Smooth muscle cell (in vitro differentiated cells): ENCODE measurements around the gene REN. TPM values are rescaled to one million over a fixed set of nuclear protein-coding genes. Genes with fewer than 3 reads are reported as not detected.
A peak's percentile ranks its signal among the peaks of the same experiment; 100 is the strongest.

Experiments used
- DNase-seq: peaks from one replicate; lab custom pipeline; 2025; ENCODE audit not compliant: unreplicated experiment; lab: John Stamatoyannopoulos, UW
- H2AFZ ChIP-seq: fragments of 200-600 bp; sonication (generic); 2 replicates; pipeline ENCODE4 v1.6.0; 2016; ENCODE audit warnings: antibody characterized with exemption, low read depth, mild to moderate bottlenecking
- H3F3A ChIP-seq: fragments of 200-600 bp; sonication (generic); 2 replicates; pipeline ENCODE4 v1.6.0; 2017; ENCODE audit warnings: antibody characterized with exemption, low read depth
- H3K27ac ChIP-seq: fragments of 200-600 bp; sonication (generic); 2 replicates; pipeline ENCODE4 v1.5.1; 2016; ENCODE audit warnings: low read depth, mild to moderate bottlenecking
- H3K27me3 ChIP-seq: fragments of 200-600 bp; sonication (generic); 2 replicates; pipeline ENCODE4 v1.6.1; 2016; ENCODE audit warnings: low read depth, mild to moderate bottlenecking
- H3K36me3 ChIP-seq: fragments of 200-600 bp; sonication (generic); 2 replicates; pipeline ENCODE4 v1.5.1; 2016; ENCODE audit warnings: low read depth
- H3K4me1 ChIP-seq: fragments of 200-600 bp; sonication (generic); 2 replicates; pipeline ENCODE4 v1.5.1; 2016; ENCODE audit warnings: low read depth
- H3K4me2 ChIP-seq: fragments of 200-600 bp; sonication (generic); 2 replicates; pipeline ENCODE4 v1.6.0; 2016; ENCODE audit warnings: mild to moderate bottlenecking
- H3K4me3 ChIP-seq: fragments of 200-600 bp; sonication (generic); 2 replicates; pipeline ENCODE4 v1.5.1; 2016; ENCODE audit warnings: mild to moderate bottlenecking
- H3K79me2 ChIP-seq: fragments of 200-600 bp; sonication (generic); 2 replicates; pipeline ENCODE4 v1.6.0; 2016; ENCODE audit warnings: low read depth, mild to moderate bottlenecking
- H3K9ac ChIP-seq: fragments of 200-600 bp; sonication (generic); 2 replicates; pipeline ENCODE4 v1.6.0; 2016; ENCODE audit warnings: low read depth
- H3K9me3 ChIP-seq: fragments of 200-600 bp; sonication (generic); replicated peaks from 2 replicates; pipeline ENCODE4 v1.5.1; 2016; ENCODE audit warnings: low read depth
- H4K20me1 ChIP-seq: fragments of 200-600 bp; sonication (generic); 2 replicates; pipeline ENCODE4 v1.6.0; 2016; ENCODE audit warnings: low read depth
- whole genome bisulfite sequencing: methylation state at CpG from one replicate; pipeline ENCODE4 v1.1.7; 2016; ENCODE audit warnings: low lambda C conversion rate; 5-methylcytosine and 5-hydroxymethylcytosine counted together
- polyA plus RNA-seq: library from polyadenylated mRNA; unstranded; fragments of >200 nt; fragmentation: Nextera tagmentation; extraction: Ambion mirVana; gene quantifications from 2 replicates; pipeline ENCODE4 v1.2.1, GENCODE V29; 2016
- total RNA-seq: library from RNA; depleted of rRNA; stranded (reverse); fragments of >200 nt; gene quantifications from 2 replicates; pipeline ENCODE4 v1.2.3, GENCODE V29; 2014
- TF ChIP-seq, protein P1 (sequence below): fragments of 200-600 bp; sonication (generic); IDR thresholded peaks from 2 replicates; pipeline ENCODE4 v1.5.1; 2017; ENCODE audit warnings: borderline replicate concordance, mild to moderate bottlenecking, antibody characterized with exemption; ENCODE audit not compliant: insufficient read depth, poor library complexity, severe bottlenecking

Gene REN
- total and polyA plus RNA-seq, 2 experiments from 2014 or later, result not detected

DNA sequence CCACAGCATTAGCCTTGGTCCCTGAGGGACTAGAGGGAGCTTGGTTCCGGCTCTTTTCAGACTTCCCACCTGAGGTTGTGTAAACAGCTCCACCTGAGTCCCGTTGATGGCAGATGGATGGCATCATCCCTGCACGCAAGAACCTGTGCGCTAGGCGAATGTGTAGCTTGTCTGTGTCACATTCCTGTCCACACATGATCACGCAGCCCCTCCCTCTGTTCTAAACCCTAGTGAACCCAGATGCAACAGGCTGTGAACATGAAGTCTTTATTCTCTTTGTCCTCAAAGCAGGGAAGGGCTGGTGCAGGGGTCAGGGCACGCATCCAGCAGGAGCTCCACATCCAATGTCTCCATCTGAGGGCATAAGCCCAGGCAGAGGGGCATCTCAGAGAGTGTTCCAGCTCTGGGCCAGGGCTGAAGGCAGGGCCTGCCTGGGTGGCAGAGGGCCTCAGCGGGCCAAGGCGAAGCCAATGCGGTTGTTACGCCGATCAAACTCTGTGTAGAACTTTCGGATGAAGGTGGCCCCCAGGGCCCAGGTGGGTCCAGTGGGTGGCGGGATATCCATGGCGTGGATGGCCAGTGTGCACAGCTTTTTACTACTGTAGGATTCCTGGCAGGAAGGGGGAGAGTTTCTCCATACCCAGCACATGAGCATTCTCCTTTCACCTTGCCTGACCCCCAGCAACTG lies 11.4 kb downstream of the REN start:
- H3K9me3 ChIP-seq, result no peaks in the 10 kb centered on the region

DNA sequence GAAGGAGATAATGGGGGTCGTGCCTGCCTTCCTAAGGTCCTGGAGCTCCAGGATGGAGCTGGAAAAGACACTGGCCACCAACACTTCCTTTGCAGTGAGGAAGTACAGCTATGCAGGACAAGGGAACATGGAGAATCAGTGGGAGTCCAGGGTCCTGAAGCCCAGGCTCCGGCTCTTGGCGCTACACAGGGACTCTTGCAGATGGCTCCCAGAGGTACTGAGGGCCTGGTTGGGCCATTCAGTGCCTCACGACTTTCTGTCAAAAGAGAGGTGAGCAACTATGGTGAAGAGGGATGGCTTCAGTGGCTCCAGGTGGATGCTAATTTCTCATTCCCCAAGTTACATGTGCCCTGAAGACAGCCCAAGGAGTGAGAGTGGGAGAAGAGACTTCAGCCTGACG lies 12.5 kb downstream of the REN start:
- Histone ChIP-seq H2AFZ (no peak overlapping the region), H3K4me3 (no peak overlapping the region), H3K36me3 (no peaks in the 10 kb centered on the region), H3K9ac (no peak overlapping the region), H3F3A (no peaks in the 10 kb centered on the region), H3K79me2 (no peaks in the 10 kb centered on the region), H3K27ac (no peak overlapping the region), H3K9me3 (no peaks in the 10 kb centered on the region), H3K4me2 (no peak overlapping the region), H4K20me1 (no peaks in the 10 kb centered on the region), H3K4me1 (no peaks in the 10 kb centered on the region), H3K27me3 (no peaks in the 10 kb centered on the region)
- no peak for DNase-seq
- TF ChIP-seq, protein P1, sequence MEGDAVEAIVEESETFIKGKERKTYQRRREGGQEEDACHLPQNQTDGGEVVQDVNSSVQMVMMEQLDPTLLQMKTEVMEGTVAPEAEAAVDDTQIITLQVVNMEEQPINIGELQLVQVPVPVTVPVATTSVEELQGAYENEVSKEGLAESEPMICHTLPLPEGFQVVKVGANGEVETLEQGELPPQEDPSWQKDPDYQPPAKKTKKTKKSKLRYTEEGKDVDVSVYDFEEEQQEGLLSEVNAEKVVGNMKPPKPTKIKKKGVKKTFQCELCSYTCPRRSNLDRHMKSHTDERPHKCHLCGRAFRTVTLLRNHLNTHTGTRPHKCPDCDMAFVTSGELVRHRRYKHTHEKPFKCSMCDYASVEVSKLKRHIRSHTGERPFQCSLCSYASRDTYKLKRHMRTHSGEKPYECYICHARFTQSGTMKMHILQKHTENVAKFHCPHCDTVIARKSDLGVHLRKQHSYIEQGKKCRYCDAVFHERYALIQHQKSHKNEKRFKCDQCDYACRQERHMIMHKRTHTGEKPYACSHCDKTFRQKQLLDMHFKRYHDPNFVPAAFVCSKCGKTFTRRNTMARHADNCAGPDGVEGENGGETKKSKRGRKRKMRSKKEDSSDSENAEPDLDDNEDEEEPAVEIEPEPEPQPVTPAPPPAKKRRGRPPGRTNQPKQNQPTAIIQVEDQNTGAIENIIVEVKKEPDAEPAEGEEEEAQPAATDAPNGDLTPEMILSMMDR, result no peak
- 93% methylated on average over 5 of the region's 5 CpGs for WGBS

More for the DNA sequence above, 11.4 kb downstream of the REN start:
- H2AFZ ChIP-seq, result no peak overlapping the region
- H3K27ac ChIP-seq, result no peak overlapping the region
- no peak overlapping the region for H3K4me3 ChIP-seq
- no peak overlapping the region for H3K4me2 ChIP-seq
- 92% methylated on average over 15 of the region's 15 CpGs for WGBS
- no peaks in the 10 kb centered on the region for H3K36me3 ChIP-seq
- H3K27me3 ChIP-seq, result no peaks in the 10 kb centered on the region
- TF ChIP-seq, protein P1, result no peak
- DNase-seq, result no peak
- H3K79me2 ChIP-seq, result no peaks in the 10 kb centered on the region
- no peaks in the 10 kb centered on the region for H4K20me1 ChIP-seq
- H3K9ac ChIP-seq, result no peak overlapping the region
- H3F3A ChIP-seq, result no peaks in the 10 kb centered on the region
- H3K4me1 ChIP-seq, result no peaks in the 10 kb centered on the region

DNA sequence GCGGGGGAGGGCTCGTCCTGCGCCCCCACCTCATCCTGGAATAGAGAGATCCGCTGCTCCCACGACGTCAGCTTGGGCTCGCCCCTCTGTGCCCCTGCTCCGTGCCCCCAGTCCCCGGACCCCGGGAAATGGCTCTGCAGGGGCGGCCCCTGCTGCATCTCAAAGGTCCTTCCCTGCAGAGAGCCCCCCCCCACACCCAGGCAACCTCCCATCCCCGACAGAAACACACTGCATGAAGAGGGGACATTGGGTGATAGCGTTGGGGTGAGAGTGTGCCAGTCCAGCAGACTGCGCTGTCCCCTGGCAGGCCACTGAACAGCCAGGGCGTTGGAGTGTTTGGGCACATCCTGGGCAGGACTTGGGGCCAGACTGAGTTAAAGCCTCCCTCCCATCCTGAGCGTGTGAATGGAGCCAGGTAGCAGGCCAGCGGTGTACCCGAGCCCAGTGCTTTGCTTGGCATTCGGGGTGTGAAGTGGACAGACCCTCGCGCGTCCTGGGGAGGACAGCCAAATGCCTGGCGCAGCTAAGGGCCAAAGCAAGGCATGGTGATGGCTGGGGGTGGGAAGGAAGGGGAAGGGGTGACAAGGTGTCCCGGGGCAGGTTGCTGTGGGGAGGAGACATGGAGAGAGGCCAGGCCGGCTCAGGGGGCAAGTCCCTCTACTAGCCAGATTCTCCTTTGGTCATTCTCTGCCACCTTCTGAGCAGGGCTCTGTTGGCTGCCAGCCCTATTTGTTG lies 13.7 kb downstream of the REN start:
- peak overlapping the region; percentile 63 for H3K4me3 ChIP-seq
- no peaks in the 10 kb centered on the region for H3F3A ChIP-seq
- H3K9me3 ChIP-seq, result no peaks in the 10 kb centered on the region
- TF ChIP-seq, protein P1, result no peak
- no peaks in the 10 kb centered on the region for H3K4me1 ChIP-seq
- no peaks in the 10 kb centered on the region for H4K20me1 ChIP-seq
- peak overlapping the region; percentile 84 for H3K4me2 ChIP-seq
- no peaks in the 10 kb centered on the region for H3K79me2 ChIP-seq
- peak overlapping the region; percentile 80 for H2AFZ ChIP-seq
- DNase-seq, result no peak
- no peaks in the 10 kb centered on the region for H3K36me3 ChIP-seq
- H3K27me3 ChIP-seq, result no peaks in the 10 kb centered on the region
- H3K9ac ChIP-seq, result peak overlapping the region; percentile 64
- WGBS, result 49% methylated on average over 16 of the region's 25 CpGs
- H3K27ac ChIP-seq, result no peak overlapping the region
